Panc1 (cell line): Measurements from ENCODE around the gene MAML1. TPM values are rescaled to one million over a fixed set of nuclear protein-coding genes. Genes with fewer than 3 reads are reported as not detected.

Experiments
- ATAC-seq: fragments of 200-7000 bp; cut with Tn5 transposase; 2 replicates; pipeline ENCODE4 v1.9.1; 2020; ENCODE audit warnings: mild to moderate bottlenecking, moderate library complexity
- BruUV-seq: library from RNA; stranded (reverse); fragments of 400-500 nt; replicated peaks from 2 replicates; lab custom pipeline; 2021; lab: Mats Ljungman, UMichigan
- CTCF ChIA-PET: fragments of 300-600 bp; sonication (Branson Sonifier 250); formaldehyde crosslinking; loops from one replicate; lab custom pipeline; 2022; ENCODE audit warnings: antibody characterized with exemption; lab: Charles Lee
- POLR2A ChIA-PET: fragments of 300-600 bp; sonication (Branson Sonifier 250); formaldehyde crosslinking; loops from one replicate; lab custom pipeline; 2022; ENCODE audit warnings: antibody characterized with exemption; lab: Charles Lee
- DNase-seq: peaks from one replicate; pipeline ENCODE4 v3.0.0-alpha.2; 2010; ENCODE audit warnings: low read depth, low spot score
- H3K27ac ChIP-seq: 2 replicates; pipeline ENCODE4 v1.5.1; 2011; ENCODE audit warnings: mild to moderate bottlenecking, low read length, inconsistent platforms
- H3K27me3 ChIP-seq: fragments of 200-500 bp; sonication (Bioruptor generic); 2 replicates; pipeline ENCODE4 v1.6.0; 2014; ENCODE audit warnings: low read length, inconsistent platforms; ENCODE audit not compliant: control insufficient read depth, insufficient read depth
- H3K36me3 ChIP-seq: fragments of 200-500 bp; sonication (Bioruptor generic); 2 replicates; pipeline ENCODE4 v1.5.1; 2014; ENCODE audit warnings: inconsistent platforms, mild to moderate bottlenecking, low read length, moderate library complexity; ENCODE audit not compliant: control insufficient read depth, insufficient read depth
- H3K4me1 ChIP-seq: 2 replicates; pipeline ENCODE4 v1.5.1; 2011; ENCODE audit warnings: inconsistent platforms, mild to moderate bottlenecking, low read length, moderate library complexity; ENCODE audit not compliant: control insufficient read depth, insufficient read depth
- H3K4me3 ChIP-seq, 2 experiments: 2 replicates each; pipeline ENCODE4 v1.5.1; 2011 to 2012; ENCODE audit warnings: low read depth in 2 of 2, low read length in 2 of 2, mild to moderate bottlenecking in 2 of 2, inconsistent platforms in 1 of 2, moderate library complexity in 1 of 2
- H3K9me3 ChIP-seq: fragments of 200-500 bp; sonication (Bioruptor generic); 2 replicates; pipeline ENCODE4 v1.5.1; 2014; ENCODE audit warnings: low read depth, mild to moderate bottlenecking, inconsistent platforms, low read length, moderate library complexity; ENCODE audit not compliant: control insufficient read depth, insufficient read depth
- CTCF ChIP-seq: fragments of 450-650 bp; IDR thresholded peaks from 2 replicates; pipeline ENCODE4 v1.5.1; 2017; ENCODE audit warnings: mild to moderate bottlenecking
- POLR2AphosphoS5 ChIP-seq: IDR thresholded peaks from 2 replicates; pipeline ENCODE4 v1.6.1; 2012; ENCODE audit warnings: mild to moderate bottlenecking, low read depth, low read length, moderate library complexity
- REST ChIP-seq, 2 experiments: IDR thresholded peaks; 2 replicates each; pipeline ENCODE4 v1.6.1; 2011 to 2012; ENCODE audit warnings: low read depth in 2 of 2, control low read depth in 1 of 2, low read length in 1 of 2, mild to moderate bottlenecking in 1 of 2, moderate library complexity in 1 of 2; ENCODE audit not compliant: insufficient read depth in 1 of 2
- SIN3A ChIP-seq: IDR thresholded peaks from 2 replicates; pipeline ENCODE4 v1.6.1; 2012; ENCODE audit warnings: low read depth, mild to moderate bottlenecking, low read length, moderate library complexity, borderline replicate concordance; ENCODE audit not compliant: insufficient read depth
- TCF7L2 ChIP-seq: IDR thresholded peaks from 2 replicates; pipeline ENCODE4 v1.6.1; 2011; ENCODE audit warnings: mild to moderate bottlenecking, low read depth, low read length, inconsistent platforms
- in situ Hi-C: cut with HindIII; loops from 2 replicates; pipeline ENCODE4 v1.10.0; 2016; ENCODE audit warnings: low sequenced_read_pairs, low pct_unique_long_range_greater_than_20kb
- intact Hi-C: fragments of 100-400 bp; cut with micrococcal nuclease; formaldehyde crosslinking; loops from one replicate; pipeline ENCODE4 v1.10.0; 2022; ENCODE audit not compliant: unreplicated experiment
- total RNA-seq: library from RNA; stranded (reverse); gene quantifications from one replicate; pipeline ENCODE4 v1.2.1, GENCODE V29; 2021; ENCODE audit not compliant: unreplicated experiment

MAML1 gene
- total RNA-seq, 1 experiment from 2014 or later: 31.3 TPM

- no TSS peak for BruUV-seq
- Histone ChIP-seq H3K4me1 (peaks cover 8% of the 10 kb centered on the region; the same call in 1 of the 2 replicates), H3K36me3 (no peaks in the 10 kb centered on the region), H3K4me3 (no peak overlapping the region), H3K9me3 (no peaks in the 10 kb centered on the region), H3K27ac (no peak overlapping the region), H3K27me3 (no peaks in the 10 kb centered on the region)
- intact Hi-C loops (no loop called here), in situ Hi-C loops (no loop called here)
- CTCF ChIA-PET: no interaction called here
- DNase-seq (no peak), ATAC-seq (no peak)
- POLR2A ChIA-PET: no interaction called here
- TF ChIP-seq POLR2AphosphoS5: no peak
- no peak for TF ChIP-seq REST (IDR thresholded peaks at IDR 0.05; ENCODE audit: insufficient read depth in 1 of 2, low read depth in 2 of 2, low read length in 1 of 2)
- TF ChIP-seq CTCF: no peak
- TF ChIP-seq TCF7L2: no peak
- TF ChIP-seq SIN3A: no peak
Measured at GRCh38 chr5:179753971-179754370, 21.3 kb downstream of the MAML1 start.

- peaks cover 8% of the 10 kb centered on the region; the same call in 1 of the 2 replicates for H3K4me1 ChIP-seq
- H3K36me3 ChIP-seq: no peaks in the 10 kb centered on the region
- H3K27me3 ChIP-seq: no peaks in the 10 kb centered on the region
- in situ Hi-C loops: no loop called here
- H3K9me3 ChIP-seq: no peaks in the 10 kb centered on the region
- BruUV-seq: no TSS peak
- TF ChIP-seq POLR2AphosphoS5: no peak
- TF ChIP-seq TCF7L2: no peak
- TF ChIP-seq CTCF: no peak
- TF ChIP-seq REST (IDR thresholded peaks at IDR 0.05; ENCODE audit: insufficient read depth in 1 of 2, low read depth in 2 of 2, low read length in 1 of 2): no peak
- no peak for TF ChIP-seq SIN3A
- ATAC-seq (no peak), DNase-seq (no peak)
- no peak overlapping the region for H3K27ac ChIP-seq
- ChIA-PET CTCF (no interaction called here), POLR2A (interaction anchor here (0.6 kb wide), 1 partner anchor 253 kb away, joined by 3 read pairs; no protein-coding TSS in a partner anchor)
- H3K4me3 ChIP-seq: no peak overlapping the region
- intact Hi-C loops: no loop called here
Measured at GRCh38 chr5:179755022-179755421, 22.4 kb downstream of the MAML1 start.
